ENCODE data around the gene PCDHGB5. TPM values are rescaled to one million over a fixed set of nuclear protein-coding genes. Genes with fewer than 3 reads are reported as not detected.
"Not testable (repeated sequence)": the region's sequence is repeated elsewhere in the genome, so short reads cannot be mapped to it uniquely, and the experiment has no call there.

PCDHGB5 gene
- total RNA-seq, 1 donor from 2014 or later = 6.4 TPM

- ATAC-seq (no peak), DNase-seq (no peak)
- intact Hi-C loops (cut with micrococcal nuclease) = no loop called here
Measured at GRCh38 chr5:141373673-141374317, 24.0 kb upstream of the PCDHGB5 start, which contains the start of gene PCDHGA6. Gene PCDHGA6 (plus strand): TSS chr5:141373891. CDS start chr5:141374084, 193 bp downstream.

DNA sequence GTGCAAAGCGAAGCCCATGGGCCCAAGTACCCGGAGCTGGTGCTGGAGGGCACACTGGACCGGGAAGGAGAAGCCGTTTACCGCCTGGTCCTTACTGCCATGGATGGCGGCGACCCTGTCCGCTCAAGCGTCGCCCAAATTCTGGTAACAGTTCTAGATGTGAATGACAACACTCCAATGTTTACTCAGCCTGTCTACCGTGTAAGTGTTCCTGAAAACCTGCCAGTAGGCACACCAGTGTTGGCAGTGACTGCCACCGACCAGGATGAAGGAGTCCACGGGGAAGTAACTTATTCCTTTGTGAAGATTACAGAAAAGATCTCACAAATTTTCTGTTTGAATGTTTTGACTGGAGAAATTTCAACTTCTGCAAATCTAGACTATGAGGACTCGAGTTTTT lies 23.1 kb upstream of the PCDHGB5 start:
- peak; percentile 35 for DNase-seq
- intact Hi-C loops (cut with micrococcal nuclease) = no loop called here
- ATAC-seq = peak; percentile 62

GRCh38 chr5:141375444-141376155 lies 22.1 kb upstream of the PCDHGB5 start:
- ATAC-seq; intact Hi-C loops (cut with micrococcal nuclease); DNase-seq: not testable (repeated sequence)

GRCh38 chr5:141382469-141383294 lies 15.1 kb upstream of the PCDHGB5 start, which contains the start of gene PCDHGA7:
Gene PCDHGA7 (plus strand): TSS chr5:141382742. CDS start chr5:141382900, 158 bp downstream.
- peak; percentile 39 for ATAC-seq
- intact Hi-C loops (cut with micrococcal nuclease) = no loop called here

GRCh38 chr5:141383345-141383744 lies 14.4 kb upstream of the PCDHGB5 start:
- intact Hi-C loops (cut with micrococcal nuclease) = no loop called here
- DNase-seq (no peak), ATAC-seq (no peak)

More at GRCh38 chr5:141382469-141383294, 15.1 kb upstream of the PCDHGB5 start, which contains the start of gene PCDHGA7:
- no peak for DNase-seq

GRCh38 chr5:141384471-141385267 lies 13.1 kb upstream of the PCDHGB5 start:
- intact Hi-C loops (cut with micrococcal nuclease) = no loop called here
- ATAC-seq (no peak), DNase-seq (no peak)

DNA sequence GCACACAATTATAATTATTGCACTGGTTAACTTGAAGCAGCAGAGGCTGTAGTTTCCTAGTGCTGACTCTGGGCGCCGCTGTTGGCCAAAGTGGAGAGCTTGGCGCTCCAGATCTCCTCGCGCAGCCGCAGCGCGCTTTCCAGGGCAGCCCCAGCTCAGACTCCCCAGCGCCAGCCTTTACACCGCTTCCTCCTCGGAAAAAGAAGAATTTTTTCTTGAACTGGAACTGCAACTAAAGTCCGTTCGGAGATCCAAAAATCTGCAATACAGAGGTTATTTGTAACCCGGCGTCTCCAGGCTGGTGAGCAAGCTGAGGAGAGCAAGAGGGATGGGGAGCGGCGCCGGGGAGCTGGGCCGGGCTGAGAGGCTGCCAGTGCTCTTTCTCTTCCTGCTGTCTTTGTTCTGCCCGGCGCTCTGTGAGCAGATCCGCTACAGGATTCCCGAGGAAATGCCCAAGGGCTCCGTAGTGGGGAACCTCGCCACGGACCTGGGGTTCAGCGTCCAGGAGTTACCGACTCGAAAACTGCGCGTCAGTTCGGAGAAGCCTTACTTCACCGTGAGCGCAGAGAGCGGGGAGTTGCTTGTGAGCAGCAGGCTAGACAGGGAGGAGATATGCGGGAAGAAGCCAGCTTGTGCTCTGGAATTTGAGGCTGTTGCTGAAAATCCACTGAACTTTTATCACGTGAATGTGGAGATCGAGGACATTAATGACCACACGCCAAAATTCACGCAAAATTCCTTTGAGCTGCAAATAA lies 10.0 kb upstream of the PCDHGB5 start, which contains the start of gene PCDHGB4:
PCDHGB4 (plus strand) TSS at position 142 of the 755 bp plus-strand sequence; CDS start at position 329, 187 bp downstream.
- intact Hi-C loops (cut with micrococcal nuclease) = not testable (repeated sequence)
- peak; percentile 67 for DNase-seq
- peak; percentile 92 for ATAC-seq

DNA sequence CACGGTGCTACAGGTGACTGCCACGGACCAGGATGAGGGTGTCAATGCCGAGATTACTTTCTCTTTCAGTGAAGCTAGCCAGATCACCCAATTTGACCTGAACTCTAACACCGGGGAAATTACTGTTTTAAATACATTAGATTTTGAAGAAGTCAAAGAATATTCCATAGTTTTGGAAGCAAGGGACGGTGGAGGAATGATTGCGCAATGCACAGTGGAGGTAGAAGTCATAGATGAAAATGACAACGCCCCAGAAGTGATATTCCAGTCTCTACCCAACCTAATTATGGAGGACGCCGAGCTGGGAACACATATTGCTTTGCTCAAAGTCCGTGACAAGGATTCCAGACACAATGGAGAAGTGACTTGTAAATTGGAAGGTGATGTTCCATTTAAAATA lies 9.1 kb upstream of the PCDHGB5 start:
- DNase-seq (no peak), ATAC-seq (no peak)
- intact Hi-C loops (cut with micrococcal nuclease) = no loop called here

DNA sequence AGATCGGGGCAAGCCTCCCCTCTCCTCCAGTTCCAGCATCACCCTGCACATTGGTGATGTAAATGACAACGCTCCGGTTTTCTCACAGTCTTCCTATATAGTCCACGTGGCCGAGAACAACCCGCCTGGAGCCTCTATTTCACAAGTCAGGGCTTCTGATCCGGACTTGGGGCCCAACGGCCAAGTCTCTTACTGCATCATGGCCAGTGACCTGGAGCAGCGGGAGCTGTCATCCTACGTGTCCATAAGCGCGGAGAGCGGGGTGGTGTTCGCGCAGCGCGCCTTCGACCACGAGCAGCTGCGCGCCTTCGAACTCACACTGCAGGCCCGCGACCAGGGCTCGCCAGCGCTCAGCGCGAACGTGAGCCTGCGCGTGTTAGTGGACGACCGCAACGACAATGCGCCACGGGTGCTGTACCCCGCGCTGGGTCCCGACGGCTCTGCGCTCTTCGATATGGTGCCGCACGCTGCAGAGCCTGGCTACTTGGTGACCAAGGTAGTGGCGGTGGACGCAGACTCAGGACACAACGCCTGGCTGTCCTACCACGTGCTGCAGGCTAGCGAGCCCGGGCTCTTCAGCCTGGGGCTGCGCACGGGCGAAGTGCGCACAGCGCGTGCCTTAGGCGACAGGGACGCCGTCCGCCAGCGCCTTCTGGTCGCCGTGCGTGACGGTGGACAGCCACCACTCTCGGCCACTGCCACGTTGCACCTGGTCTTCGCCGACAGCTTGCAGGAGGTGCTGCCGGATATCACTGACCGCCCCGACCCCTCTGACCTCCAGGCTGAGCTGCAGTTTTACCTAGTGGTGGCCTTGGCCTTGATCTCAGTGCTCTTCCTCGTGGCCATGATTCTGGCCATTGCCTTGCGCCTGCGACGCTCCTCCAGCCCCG lies 8.3 kb upstream of the PCDHGB5 start:
- DNase-seq (no peak), ATAC-seq (no peak)
- intact Hi-C loops (cut with micrococcal nuclease) = no loop called here

- DNase-seq (no peak), ATAC-seq (no peak)
- intact Hi-C loops (cut with micrococcal nuclease) = no loop called here
Measured at GRCh38 chr5:141392429-141393198, 5.1 kb upstream of the PCDHGB5 start, which contains the start of gene PCDHGA8. Gene PCDHGA8 (plus strand): TSS chr5:141392633. CDS start chr5:141392814, 181 bp downstream.

DNA sequence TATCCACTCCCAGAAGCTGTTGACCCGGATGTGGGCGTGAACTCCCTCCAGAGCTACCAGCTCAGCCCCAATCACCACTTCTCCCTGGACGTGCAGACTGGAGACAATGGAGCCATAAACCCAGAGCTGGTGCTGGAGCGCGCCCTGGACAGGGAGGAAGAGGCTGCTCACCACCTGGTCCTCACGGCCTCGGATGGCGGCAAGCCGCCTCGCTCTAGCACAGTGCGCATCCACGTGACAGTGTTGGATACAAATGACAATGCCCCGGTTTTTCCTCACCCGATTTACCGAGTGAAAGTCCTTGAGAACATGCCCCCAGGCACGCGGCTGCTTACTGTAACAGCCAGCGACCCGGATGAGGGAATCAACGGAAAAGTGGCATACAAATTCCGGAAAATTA lies 4.5 kb upstream of the PCDHGB5 start:
- ATAC-seq = no peak
- no peak for DNase-seq
- intact Hi-C loops (cut with micrococcal nuclease) = no loop called here

- DNase-seq; ATAC-seq; intact Hi-C loops (cut with micrococcal nuclease): not testable (repeated sequence)
Measured at GRCh38 chr5:141394401-141395187, 3.2 kb upstream of the PCDHGB5 start.

GRCh38 chr5:141398608-141399007 lies 861 bp downstream of the PCDHGB5 start:
- ATAC-seq (peak; percentile 43), DNase-seq (no peak)
- intact Hi-C loops (cut with micrococcal nuclease) = no loop called here

GRCh38 chr5:141399555-141400258 lies 2.0 kb downstream of the PCDHGB5 start:
- intact Hi-C loops (cut with micrococcal nuclease) = loop anchor here (10.0 kb wide), 1 partner anchor 165 kb away; no protein-coding TSS in a partner anchor
- ATAC-seq (no peak), DNase-seq (no peak)

Data from left ventricle myocardium superior (tissue), 1 donor.